GM12878 (cell line): ENCODE results near the gene SIX1. TPM values are rescaled to one million over a fixed set of nuclear protein-coding genes. Genes with fewer than 3 reads are reported as not detected.

Experiments
- ATAC-seq: fragments of 200-7000 bp; cut with Tn5 transposase; 3 replicates; pipeline ENCODE4 v1.9.1; 2020; ENCODE audit warnings: mild to moderate bottlenecking, moderate library complexity
- BruUV-seq: library from RNA; stranded (reverse); fragments of 400-500 nt; replicated peaks from 2 replicates; lab custom pipeline; 2021; lab: Mats Ljungman, UMichigan
- CTCF ChIA-PET: fragments of 300-600 bp; sonication (Branson Sonifier 250); formaldehyde crosslinking; extraction: SDS; loops from one replicate; lab custom pipeline; 2021; ENCODE audit warnings: inconsistent platforms; lab: Yijun Ruan, JAX
- POLR2A ChIA-PET: fragments of 350-600 bp; formaldehyde crosslinking; extraction: SDS; loops from one replicate; lab custom pipeline; 2021; ENCODE audit warnings: inconsistent platforms; lab: Charles Lee
- RAD21 ChIA-PET: fragments of 300-600 bp; sonication (Branson Sonifier 250); formaldehyde crosslinking; loops from one replicate; lab custom pipeline; 2023; ENCODE audit warnings: antibody characterized with exemption; ENCODE audit not compliant: unreplicated experiment; lab: Charles Lee
- SMC1A ChIA-PET: fragments of 300-600 bp; sonication (Branson Sonifier 250); formaldehyde crosslinking; loops from one replicate; lab custom pipeline; 2023; ENCODE audit not compliant: unreplicated experiment, uncharacterized antibody; lab: Charles Lee
- DNase-seq: peaks from one replicate; pipeline ENCODE4 v3.0.0-alpha.2; 2011; ENCODE audit warnings: low read depth, low spot score
- FAIRE-seq: peaks from 3 replicates; lab custom pipeline; 2011; peaks lifted over from hg19 to GRCh38; lab: Jason Lieb, UNC
- H2AFZ ChIP-seq: 2 replicates; pipeline ENCODE4 v1.6.0; 2011; ENCODE audit warnings: low read depth, low read length, control low read depth; ENCODE audit not compliant: control insufficient read depth
- H3K27ac ChIP-seq: 2 replicates; pipeline ENCODE4 v1.5.1; 2011; ENCODE audit warnings: control low read depth; ENCODE audit not compliant: control insufficient read depth, insufficient read depth
- H3K27me3 ChIP-seq, 2 experiments: replicated peaks in 1 of 2; 2 replicates each; pipeline versions ENCODE4 v1.6.0 to v1.6.1; 2011; ENCODE audit warnings: low read length in 1 of 2; ENCODE audit not compliant: control insufficient read depth in 2 of 2, insufficient read depth in 2 of 2
- H3K36me3 ChIP-seq, 2 experiments: 2 replicates each; pipeline ENCODE4 v1.5.1; 2011; ENCODE audit warnings: low read length in 1 of 2; ENCODE audit not compliant: control insufficient read depth in 2 of 2, insufficient read depth in 2 of 2
- H3K4me1 ChIP-seq: 2 replicates; pipeline ENCODE4 v1.6.1; 2011; ENCODE audit warnings: mild to moderate bottlenecking, low read length, moderate library complexity, mixed read lengths; ENCODE audit not compliant: control insufficient read depth, insufficient read depth
- H3K4me2 ChIP-seq: 2 replicates; pipeline ENCODE4 v1.6.0; 2011; ENCODE audit warnings: control low read depth; ENCODE audit not compliant: control insufficient read depth, insufficient read depth
- H3K4me3 ChIP-seq: fragments of 200-600 bp; sonication (generic); 2 replicates; pipeline ENCODE4 v1.5.1; 2016
- H3K79me2 ChIP-seq: 2 replicates; pipeline ENCODE4 v1.6.0; 2011; ENCODE audit warnings: low read length; ENCODE audit not compliant: control insufficient read depth, insufficient read depth
- H3K9ac ChIP-seq: 2 replicates; pipeline ENCODE4 v1.8.0; 2011; ENCODE audit warnings: low read length, control low read depth, mixed read lengths; ENCODE audit not compliant: control insufficient read depth, insufficient read depth
- H3K9me3 ChIP-seq: replicated peaks from 3 replicates; pipeline ENCODE4 v1.5.1; 2011; ENCODE audit warnings: mild to moderate bottlenecking, low read length; ENCODE audit not compliant: control insufficient read depth, insufficient read depth
- H4K20me1 ChIP-seq: 2 replicates; pipeline ENCODE4 v1.6.0; 2011; ENCODE audit not compliant: control insufficient read depth, insufficient read depth
- CEBPB ChIP-seq, 2 experiments: fragments of 150-350 bp in 1 of 2; IDR thresholded peaks; 2 replicates each; pipeline ENCODE4 v1.6.1; 2012 to 2014; ENCODE audit warnings: low read depth in 2 of 2, low read length in 2 of 2, borderline replicate concordance in 1 of 2, inconsistent platforms in 1 of 2
- FOXM1 ChIP-seq: IDR thresholded peaks from 2 replicates; pipeline ENCODE4 v1.6.1; 2012; ENCODE audit warnings: low read depth, mild to moderate bottlenecking, inconsistent platforms, low read length, moderate library complexity
- GATAD2B ChIP-seq: fragments of 450-650 bp; conservative IDR thresholded peaks from 2 replicates; pipeline ENCODE4 v1.6.1; 2017; ENCODE audit warnings: low read depth, mild to moderate bottlenecking, moderate library complexity
- MEF2B ChIP-seq: fragments of 450-650 bp; IDR thresholded peaks from 2 replicates; pipeline ENCODE4 v1.6.1; 2018; ENCODE audit warnings: mild to moderate bottlenecking, moderate library complexity; ENCODE audit not compliant: partially characterized antibody, poor library complexity, severe bottlenecking
- NFIC ChIP-seq: IDR thresholded peaks from 2 replicates; pipeline ENCODE4 v1.6.1; 2012; ENCODE audit warnings: low read depth, mild to moderate bottlenecking, inconsistent platforms, low read length, moderate library complexity
- NFXL1 ChIP-seq: fragments of 450-650 bp; IDR thresholded peaks from 2 replicates; pipeline ENCODE4 v1.6.1; 2017; ENCODE audit warnings: antibody characterized with exemption, mild to moderate bottlenecking, borderline replicate concordance
- NR2C2 ChIP-seq: IDR thresholded peaks from 2 replicates; pipeline ENCODE4 v1.6.1; 2011; ENCODE audit warnings: borderline replicate concordance, low read depth; ENCODE audit not compliant: control insufficient read depth, insufficient read length
- POLR2AphosphoS2 ChIP-seq: IDR thresholded peaks from 2 replicates; pipeline ENCODE4 v1.6.1; 2011; ENCODE audit warnings: low read depth, mild to moderate bottlenecking, low read length, improper control_type of control experiment, moderate library complexity
- RELA ChIP-seq: fragments of 450-650 bp; IDR thresholded peaks from 2 replicates; pipeline ENCODE4 v1.8.0; 2014; ENCODE audit warnings: borderline replicate concordance; ENCODE audit not compliant: partially characterized antibody
- WGBS: methylation state at CpG from one replicate; pipeline ENCODE4 v1.1.6; 2016; ENCODE audit warnings: low lambda C conversion rate; ENCODE audit not compliant: insufficient replicate concordance, insufficient coverage; ENCODE audit errors: missing lambda C conversion rate; 5-methylcytosine and 5-hydroxymethylcytosine counted together
- in situ Hi-C: fragments of 300-500 bp; cut with MboI; formaldehyde crosslinking; loops from 9 replicates; pipeline ENCODE4 v1.14.3; 2018; ENCODE audit warnings: mixed read lengths
- intact Hi-C: fragments of 100-400 bp; cut with micrococcal nuclease; formaldehyde crosslinking; loops from one replicate; pipeline ENCODE4 v1.14.2; 2022; ENCODE audit not compliant: unreplicated experiment
- polyA plus RNA-seq, 11 experiments: library from polyadenylated mRNA; depleted of rRNA in 4 of 11; unstranded in 6 of 11; stranded (reverse) in 5 of 11; fragments of >200 nt; fragmentation: Nextera tagmentation in 4 of 11; fragmentation: Illumina TruSeq in 1 of 11; extraction: Ambion mirVana in 4 of 11; extraction: Trizol in 1 of 11; gene quantifications; 1 replicate in 1 of 11; 2 replicates in 10 of 11; pipeline versions ENCODE4 v1.2.1 to v1.2.3, GENCODE V29; 2011 to 2016; ENCODE audit warnings: inconsistent platforms in 2 of 11, missing spikeins in 2 of 11, low read depth in 1 of 11
- total RNA-seq, 4 experiments: library from RNA; depleted of rRNA in 3 of 4; stranded (reverse); fragments of >200 nt in 3 of 4; fragmentation: Illumina TruSeq in 1 of 4; extraction: Trizol in 1 of 4; gene quantifications; 2 replicates each; pipeline versions ENCODE4 v1.2.1 to v1.2.3, GENCODE V29; 2013 to 2021
- TF ChIP-seq, protein P1 (sequence below): IDR thresholded peaks from 2 replicates; pipeline ENCODE4 v1.6.1; 2012; ENCODE audit warnings: mild to moderate bottlenecking, low read depth, low read length
- TF ChIP-seq, protein P2 (sequence below): fragments of 450-650 bp; IDR thresholded peaks from 2 replicates; pipeline ENCODE4 v1.6.1; 2017; ENCODE audit warnings: mild to moderate bottlenecking, low read depth, inconsistent platforms; ENCODE audit not compliant: poor library complexity, severe bottlenecking

Gene SIX1
- total and polyA plus RNA-seq, 10 of the 15 experiments (the other 5 are each of a cell fraction or from before 2014, with no cell fraction given), result 0.03 to 0.06 (median 0.05) TPM; not detected in 5

DNA sequence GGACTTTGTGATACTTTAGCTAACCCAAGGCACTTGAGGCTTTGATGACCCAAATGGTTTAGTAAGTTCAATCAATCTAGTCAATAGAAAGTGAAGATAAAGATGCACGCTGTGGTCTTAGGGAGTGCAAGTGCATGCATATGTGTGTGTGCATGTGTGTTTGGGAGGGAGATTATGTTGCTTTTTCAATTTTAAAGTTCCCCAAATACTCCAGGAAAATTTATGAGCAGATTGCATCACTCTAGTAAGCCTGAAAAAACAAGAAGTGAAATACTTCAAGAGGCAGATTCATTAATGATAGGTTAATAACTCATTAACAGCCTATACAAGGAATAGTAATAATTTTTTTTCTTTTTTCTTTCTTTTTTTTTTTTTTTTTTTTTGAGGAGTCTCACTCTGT, 12.4 kb upstream of the SIX1 start:
- Histone ChIP-seq H3K9me3 (no peaks in the 10 kb centered on the region), H3K36me3 (no peaks in the 10 kb centered on the region), H4K20me1 (no peaks in the 10 kb centered on the region)
- no TSS peak for BruUV-seq
- TF ChIP-seq, protein P1, sequence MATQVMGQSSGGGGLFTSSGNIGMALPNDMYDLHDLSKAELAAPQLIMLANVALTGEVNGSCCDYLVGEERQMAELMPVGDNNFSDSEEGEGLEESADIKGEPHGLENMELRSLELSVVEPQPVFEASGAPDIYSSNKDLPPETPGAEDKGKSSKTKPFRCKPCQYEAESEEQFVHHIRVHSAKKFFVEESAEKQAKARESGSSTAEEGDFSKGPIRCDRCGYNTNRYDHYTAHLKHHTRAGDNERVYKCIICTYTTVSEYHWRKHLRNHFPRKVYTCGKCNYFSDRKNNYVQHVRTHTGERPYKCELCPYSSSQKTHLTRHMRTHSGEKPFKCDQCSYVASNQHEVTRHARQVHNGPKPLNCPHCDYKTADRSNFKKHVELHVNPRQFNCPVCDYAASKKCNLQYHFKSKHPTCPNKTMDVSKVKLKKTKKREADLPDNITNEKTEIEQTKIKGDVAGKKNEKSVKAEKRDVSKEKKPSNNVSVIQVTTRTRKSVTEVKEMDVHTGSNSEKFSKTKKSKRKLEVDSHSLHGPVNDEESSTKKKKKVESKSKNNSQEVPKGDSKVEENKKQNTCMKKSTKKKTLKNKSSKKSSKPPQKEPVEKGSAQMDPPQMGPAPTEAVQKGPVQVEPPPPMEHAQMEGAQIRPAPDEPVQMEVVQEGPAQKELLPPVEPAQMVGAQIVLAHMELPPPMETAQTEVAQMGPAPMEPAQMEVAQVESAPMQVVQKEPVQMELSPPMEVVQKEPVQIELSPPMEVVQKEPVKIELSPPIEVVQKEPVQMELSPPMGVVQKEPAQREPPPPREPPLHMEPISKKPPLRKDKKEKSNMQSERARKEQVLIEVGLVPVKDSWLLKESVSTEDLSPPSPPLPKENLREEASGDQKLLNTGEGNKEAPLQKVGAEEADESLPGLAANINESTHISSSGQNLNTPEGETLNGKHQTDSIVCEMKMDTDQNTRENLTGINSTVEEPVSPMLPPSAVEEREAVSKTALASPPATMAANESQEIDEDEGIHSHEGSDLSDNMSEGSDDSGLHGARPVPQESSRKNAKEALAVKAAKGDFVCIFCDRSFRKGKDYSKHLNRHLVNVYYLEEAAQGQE, result no peak
- TF ChIP-seq NFIC (no peak), GATAD2B (no peak), RELA (no peak), FOXM1 (no peak), NFXL1 (no peak), CEBPB (IDR thresholded peaks at IDR 0.05; ENCODE audit: borderline replicate concordance in 1 of 2, low read depth in 2 of 2, low read length in 2 of 2) (no peak), NR2C2 (no peak), POLR2AphosphoS2 (no peak), MEF2B (no peak)
- TF ChIP-seq, protein P2, sequence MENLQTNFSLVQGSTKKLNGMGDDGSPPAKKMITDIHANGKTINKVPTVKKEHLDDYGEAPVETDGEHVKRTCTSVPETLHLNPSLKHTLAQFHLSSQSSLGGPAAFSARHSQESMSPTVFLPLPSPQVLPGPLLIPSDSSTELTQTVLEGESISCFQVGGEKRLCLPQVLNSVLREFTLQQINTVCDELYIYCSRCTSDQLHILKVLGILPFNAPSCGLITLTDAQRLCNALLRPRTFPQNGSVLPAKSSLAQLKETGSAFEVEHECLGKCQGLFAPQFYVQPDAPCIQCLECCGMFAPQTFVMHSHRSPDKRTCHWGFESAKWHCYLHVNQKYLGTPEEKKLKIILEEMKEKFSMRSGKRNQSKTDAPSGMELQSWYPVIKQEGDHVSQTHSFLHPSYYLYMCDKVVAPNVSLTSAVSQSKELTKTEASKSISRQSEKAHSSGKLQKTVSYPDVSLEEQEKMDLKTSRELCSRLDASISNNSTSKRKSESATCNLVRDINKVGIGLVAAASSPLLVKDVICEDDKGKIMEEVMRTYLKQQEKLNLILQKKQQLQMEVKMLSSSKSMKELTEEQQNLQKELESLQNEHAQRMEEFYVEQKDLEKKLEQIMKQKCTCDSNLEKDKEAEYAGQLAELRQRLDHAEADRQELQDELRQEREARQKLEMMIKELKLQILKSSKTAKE, result no peak
- TF ChIP-seq, all 136 proteins: peak for 0
- CTCF ChIA-PET, result no interaction called here
- RAD21 ChIA-PET, result no interaction called here
- intact Hi-C loops (no loop called here), in situ Hi-C loops (no loop called here)
- Histone ChIP-seq H3K4me3 (no peak overlapping the region), H3K27me3 (no peaks in the 10 kb centered on the region; a peak in 1 of 4 replicates), H3K79me2 (no peaks in the 10 kb centered on the region), H3K9ac (no peak overlapping the region), H2AFZ (no peak overlapping the region), H3K4me2 (no peak overlapping the region), H3K27ac (no peak overlapping the region), H3K4me1 (peaks cover 6% of the 10 kb centered on the region)
- no peak for FAIRE-seq
- POLR2A ChIA-PET, result no interaction called here
- SMC1A ChIA-PET, result no interaction called here
- ATAC-seq, result no peak
- 53% methylated on average over 1 of the region's 1 CpG for WGBS
- no peak for DNase-seq
